Astrocyte (in vitro differentiated cells and primary cell): ENCODE data around the gene BOLL.

ENCODE experiments used
- EZH2 ChIP-seq: IDR thresholded peaks from 2 replicates; pipeline ENCODE4 v1.6.1; 2012; ENCODE audit warnings: mild to moderate bottlenecking, low read length, inconsistent platforms; ENCODE audit not compliant: insufficient read depth
- TF ChIP-seq, protein P1 (sequence below): IDR thresholded peaks from 2 replicates; pipeline ENCODE4 v1.5.1; 2011; ENCODE audit warnings: low read depth, mild to moderate bottlenecking, inconsistent platforms, low read length, moderate library complexity; ENCODE audit not compliant: insufficient read depth

DNA sequence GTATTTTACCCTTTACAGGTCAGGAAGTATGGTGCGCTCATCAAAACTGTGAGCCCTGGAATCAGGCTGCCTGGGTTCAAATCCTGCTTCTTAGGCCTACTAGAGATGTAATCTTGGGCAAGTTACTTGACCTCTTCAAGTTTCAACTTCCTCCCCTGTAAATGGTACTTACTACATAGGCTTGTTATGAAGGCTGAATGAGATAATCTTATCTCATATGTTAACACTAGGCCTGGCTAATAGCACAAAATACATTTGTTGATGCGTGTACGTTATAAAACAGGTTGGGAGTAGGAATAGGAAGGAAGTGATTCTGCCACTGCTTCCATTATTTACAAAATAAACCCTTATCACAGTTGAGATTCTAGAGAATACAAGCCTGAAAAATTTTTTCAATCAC is 108.1 kb downstream of the BOLL start:
- TF ChIP-seq, protein P1, sequence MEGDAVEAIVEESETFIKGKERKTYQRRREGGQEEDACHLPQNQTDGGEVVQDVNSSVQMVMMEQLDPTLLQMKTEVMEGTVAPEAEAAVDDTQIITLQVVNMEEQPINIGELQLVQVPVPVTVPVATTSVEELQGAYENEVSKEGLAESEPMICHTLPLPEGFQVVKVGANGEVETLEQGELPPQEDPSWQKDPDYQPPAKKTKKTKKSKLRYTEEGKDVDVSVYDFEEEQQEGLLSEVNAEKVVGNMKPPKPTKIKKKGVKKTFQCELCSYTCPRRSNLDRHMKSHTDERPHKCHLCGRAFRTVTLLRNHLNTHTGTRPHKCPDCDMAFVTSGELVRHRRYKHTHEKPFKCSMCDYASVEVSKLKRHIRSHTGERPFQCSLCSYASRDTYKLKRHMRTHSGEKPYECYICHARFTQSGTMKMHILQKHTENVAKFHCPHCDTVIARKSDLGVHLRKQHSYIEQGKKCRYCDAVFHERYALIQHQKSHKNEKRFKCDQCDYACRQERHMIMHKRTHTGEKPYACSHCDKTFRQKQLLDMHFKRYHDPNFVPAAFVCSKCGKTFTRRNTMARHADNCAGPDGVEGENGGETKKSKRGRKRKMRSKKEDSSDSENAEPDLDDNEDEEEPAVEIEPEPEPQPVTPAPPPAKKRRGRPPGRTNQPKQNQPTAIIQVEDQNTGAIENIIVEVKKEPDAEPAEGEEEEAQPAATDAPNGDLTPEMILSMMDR = no peak
- no peak for TF ChIP-seq EZH2
